Upper lobe of left lung (tissue), 6 donors: Measurements from ENCODE around the gene CWH43. TPM values are rescaled to one million over a fixed set of nuclear protein-coding genes. Genes with fewer than 3 reads are reported as not detected.
"Not testable (repeated sequence)": the region's sequence is repeated elsewhere in the genome, so short reads cannot be mapped to it uniquely, and the experiment has no call there.

Experiments
- ATAC-seq, 2 donors: fragments of 200-7000 bp; cut with Tn5 transposase; one replicate each; pipeline ENCODE4 v1.9.1; 2022; ENCODE audit warnings: mild to moderate bottlenecking in 2 of 2, moderate library complexity in 2 of 2; ENCODE audit not compliant: low FRiP score in 2 of 2
- DNase-seq, 2 donors: peaks; one replicate each; pipeline ENCODE4 v3.0.0-alpha.2; 2019 to 2020
- H3K27ac ChIP-seq, 4 donors: fragments of 200-600 bp; sonication (generic); one replicate each; pipeline ENCODE4 v1.5.1; 2016 to 2019
- H3K27me3 ChIP-seq, 4 donors: fragments of 200-600 bp; sonication (generic); one replicate each; pipeline ENCODE4 v1.5.1; 2017 to 2019
- H3K36me3 ChIP-seq, 4 donors: fragments of 200-600 bp; sonication (generic); one replicate each; pipeline ENCODE4 v1.5.1; 2016 to 2019
- H3K4me1 ChIP-seq, 4 donors: fragments of 200-600 bp; sonication (generic); one replicate each; pipeline ENCODE4 v1.5.1; 2018 to 2019
- H3K4me3 ChIP-seq, 4 donors: fragments of 200-600 bp; sonication (generic); one replicate each; pipeline ENCODE4 v1.5.1; 2017 to 2019; ENCODE audit warnings: mild to moderate bottlenecking in 2 of 4, moderate library complexity in 1 of 4
- H3K9me3 ChIP-seq, 4 donors: fragments of 200-600 bp; sonication (generic); one replicate each; pipeline ENCODE4 v1.5.1; 2018 to 2019
- WGBS, 2 donors: methylation state at CpG; one replicate each; pipeline ENCODE4 v1.1.5; 2017 to 2018; 5-methylcytosine and 5-hydroxymethylcytosine counted together
- total RNA-seq, 6 donors: library from RNA; depleted of rRNA in 4 of 6; stranded (reverse); fragments of >200 nt in 4 of 6; gene quantifications; one replicate each; pipeline versions ENCODE4 v1.1.0 to v1.2.1, GENCODE V29; 2016 to 2021
- donor health status: DM: no; HTN: no; CAD: no; lungs with moderate emphysema.
- donor health status: DM: no; HTN: yes; CAD: no; lungs with severe emphysema.

The CWH43 gene
- total RNA-seq, 6 donors from 2014 or later, result 0.67 to 1.7 (median 1.1) TPM; not detected in 2

- not testable (repeated sequence) for H3K27me3 ChIP-seq, H3K36me3 ChIP-seq, H3K4me3 ChIP-seq, DNase-seq, H3K27ac ChIP-seq, H3K4me1 ChIP-seq
- ATAC-seq, result peak; percentile 68 to 86
- WGBS, 2 donors, result 51 to 53% methylated on average over 9 of the region's 9 CpGs
- H3K9me3 ChIP-seq, result peaks cover 8 to 51% (median 29%) of the 10 kb centered on the region in 4 donors
Measured at GRCh38 chr4:49097071-49097470, 111.0 kb downstream of the CWH43 start.

- H3K27me3 ChIP-seq, H3K4me1 ChIP-seq, H3K27ac ChIP-seq, DNase-seq, H3K4me3 ChIP-seq, H3K36me3 ChIP-seq, ATAC-seq: not testable (repeated sequence)
- H3K9me3 ChIP-seq, result peaks cover 5 to 49% (median 27%) of the 10 kb centered on the region in 4 donors
- 53 to 55% methylated on average over 11 of the region's 11 CpGs for WGBS, 2 donors
Measured at GRCh38 chr4:49097505-49097904, 111.4 kb downstream of the CWH43 start.

GRCh38 chr4:49098034-49098759 is 112.1 kb downstream of the CWH43 start:
- not testable (repeated sequence) for H3K4me3 ChIP-seq, H3K27ac ChIP-seq, DNase-seq, H3K4me1 ChIP-seq, H3K27me3 ChIP-seq, H3K36me3 ChIP-seq
- H3K9me3 ChIP-seq, result peaks cover 5 to 49% (median 28%) of the 10 kb centered on the region in 4 donors
- ATAC-seq, result peak; percentile 18 to 56
- WGBS, 2 donors, result 59 to 67% methylated on average over 14 of the region's 14 CpGs

- H3K36me3 ChIP-seq, DNase-seq, H3K27me3 ChIP-seq, ATAC-seq, H3K4me3 ChIP-seq, H3K27ac ChIP-seq, H3K4me1 ChIP-seq: not testable (repeated sequence)
- WGBS, 2 donors, result 61 to 62% methylated on average over 16 of the region's 16 CpGs
- H3K9me3 ChIP-seq, result peaks cover 5 to 66% (median 36%) of the 10 kb centered on the region in 4 donors
Measured at GRCh38 chr4:49099831-49100444, 113.9 kb downstream of the CWH43 start.

GRCh38 chr4:49102344-49102898 is 116.3 kb downstream of the CWH43 start:
- ATAC-seq, result peak; percentile 69 to 83
- 61 to 62% methylated on average over 8 to 9 of the region's 9 CpGs for WGBS, 2 donors
- H3K4me3 ChIP-seq, result not testable (repeated sequence)

GRCh38 chr4:49103436-49104136 is 117.5 kb downstream of the CWH43 start:
- not testable (repeated sequence) for DNase-seq, H3K4me1 ChIP-seq, H3K27ac ChIP-seq, H3K36me3 ChIP-seq, H3K27me3 ChIP-seq, H3K4me3 ChIP-seq
- peaks cover 5 to 74% (median 44%) of the 10 kb centered on the region in 4 donors for H3K9me3 ChIP-seq
- peak; percentile 49 to 69 for ATAC-seq
- 49 to 59% methylated on average over 12 to 14 of the region's 14 CpGs for WGBS, 2 donors

More at GRCh38 chr4:49102344-49102898, 116.3 kb downstream of the CWH43 start:
- H3K27me3 ChIP-seq, H3K36me3 ChIP-seq, H3K27ac ChIP-seq, DNase-seq, H3K4me1 ChIP-seq: not testable (repeated sequence)
- H3K9me3 ChIP-seq, result peaks cover 5 to 74% (median 44%) of the 10 kb centered on the region in 4 donors

- H3K36me3 ChIP-seq, H3K4me3 ChIP-seq, DNase-seq, H3K4me1 ChIP-seq, H3K27ac ChIP-seq, H3K27me3 ChIP-seq: not testable (repeated sequence)
- ATAC-seq, result peak; percentile 17 to 56
- H3K9me3 ChIP-seq, result peaks cover 4 to 69% (median 42%) of the 10 kb centered on the region in 4 donors
- WGBS, 2 donors, result 52 to 58% methylated on average over 17 of the region's 17 CpGs
Measured at GRCh38 chr4:49104231-49104930, 118.3 kb downstream of the CWH43 start.

- H3K27me3 ChIP-seq, DNase-seq, H3K27ac ChIP-seq, H3K36me3 ChIP-seq, H3K4me1 ChIP-seq, H3K4me3 ChIP-seq: not testable (repeated sequence)
- WGBS, 2 donors, result 63 to 70% methylated on average over 11 of the region's 11 CpGs
- peak in 1 of 2 donors; percentile 0 for ATAC-seq
- peaks cover 4 to 69% (median 40%) of the 10 kb centered on the region in 4 donors for H3K9me3 ChIP-seq
Measured at GRCh38 chr4:49105248-49105904, 119.3 kb downstream of the CWH43 start.

GRCh38 chr4:49107262-49107661 is 121.2 kb downstream of the CWH43 start:
- ATAC-seq, H3K27ac ChIP-seq, H3K4me1 ChIP-seq, H3K36me3 ChIP-seq, H3K27me3 ChIP-seq, DNase-seq, H3K4me3 ChIP-seq: not testable (repeated sequence)
- H3K9me3 ChIP-seq, result peaks cover 8 to 81% (median 46%) of the 10 kb centered on the region in 4 donors
- 52 to 64% methylated on average over 6 of the region's 6 CpGs for WGBS, 2 donors

GRCh38 chr4:49108183-49108978 is 122.3 kb downstream of the CWH43 start:
- 54 to 62% methylated on average over 16 of the region's 17 CpGs for WGBS, 2 donors
- not testable (repeated sequence) for H3K4me3 ChIP-seq

GRCh38 chr4:49109567-49110166 is 123.6 kb downstream of the CWH43 start:
- H3K4me1 ChIP-seq, H3K27ac ChIP-seq, H3K36me3 ChIP-seq, DNase-seq, H3K4me3 ChIP-seq, H3K27me3 ChIP-seq: not testable (repeated sequence)
- peak; percentile 74 to 87 for ATAC-seq
- 45 to 55% methylated on average over 10 of the region's 10 CpGs for WGBS, 2 donors
- H3K9me3 ChIP-seq, result peaks cover 8 to 67% (median 43%) of the 10 kb centered on the region in 4 donors

More at GRCh38 chr4:49108183-49108978, 122.3 kb downstream of the CWH43 start:
- H3K27me3 ChIP-seq, H3K27ac ChIP-seq, H3K4me1 ChIP-seq, H3K36me3 ChIP-seq, DNase-seq: not testable (repeated sequence)
- peaks cover 8 to 75% (median 41%) of the 10 kb centered on the region in 4 donors for H3K9me3 ChIP-seq
- peak; percentile 84 to 93 for ATAC-seq
